Measurements from ENCODE around the gene POLD2.

- TF ChIP-seq CTCF (IDR thresholded peaks at IDR 0.05; ENCODE audit: low read depth, low read length, poor library complexity, severe bottlenecking): no peak
- no peak for TF ChIP-seq EZH2phosphoT487 (IDR thresholded peaks at IDR 0.05; ENCODE audit: borderline replicate concordance, low read length)
Observed at GRCh38 chr7:44074349-44074695, 49.0 kb downstream of the POLD2 start.

All from DOHH2 (cell line).